HG02623 (cell line): ENCODE results near the gene TMEM196.

Experiments
- ATAC-seq: cut with Tn5 transposase; IDR thresholded peaks from one replicate; pipeline ENCODE4 v1.9.1; 2021; ENCODE audit warnings: moderate library complexity; ENCODE audit not compliant: unreplicated experiment

Gene TMEM196

GRCh38 chr7:19772841-19773760 lies at the start of gene TMEM196:
Gene TMEM196 (minus strand): TSS chr7:19773617. CDS start chr7:19772696, 921 bp downstream.
- no peak for ATAC-seq

- ATAC-seq, result no peak
Observed at GRCh38 chr7:19816128-19816527, 42.7 kb upstream of the TMEM196 start.

- ATAC-seq, result no peak
Observed at GRCh38 chr7:19815546-19815945, 42.1 kb upstream of the TMEM196 start.

- no peak for ATAC-seq
Observed at GRCh38 chr7:19814776-19815175, 41.4 kb upstream of the TMEM196 start.

GRCh38 chr7:19811386-19811785 lies 38.0 kb upstream of the TMEM196 start:
- ATAC-seq, result no peak

- ATAC-seq, result no peak
Observed at GRCh38 chr7:19798986-19799385, 25.6 kb upstream of the TMEM196 start.

- ATAC-seq, result no peak
Observed at GRCh38 chr7:19783541-19783940, 10.1 kb upstream of the TMEM196 start.

- ATAC-seq, result no peak
Observed at GRCh38 chr7:19776981-19777380, 3.6 kb upstream of the TMEM196 start.

GRCh38 chr7:19775578-19775977 lies 2.2 kb upstream of the TMEM196 start:
- no peak for ATAC-seq

- ATAC-seq, result no peak
Observed at GRCh38 chr7:19772306-19772705, 1.1 kb downstream of the TMEM196 start.

- ATAC-seq, result no peak
Observed at GRCh38 chr7:19762631-19763030, 10.8 kb downstream of the TMEM196 start.

GRCh38 chr7:19754521-19755116 lies 18.8 kb downstream of the TMEM196 start:
- no peak for ATAC-seq

- no peak for ATAC-seq
Observed at GRCh38 chr7:19752020-19752419, 21.4 kb downstream of the TMEM196 start.

- no peak for ATAC-seq
Observed at GRCh38 chr7:19749658-19750057, 23.8 kb downstream of the TMEM196 start.

GRCh38 chr7:19747740-19748339 lies 25.6 kb downstream of the TMEM196 start:
- no peak for ATAC-seq

GRCh38 chr7:19744075-19744474 lies 29.3 kb downstream of the TMEM196 start:
- ATAC-seq, result no peak

GRCh38 chr7:19728716-19729115 lies 44.7 kb downstream of the TMEM196 start:
- ATAC-seq, result no peak

GRCh38 chr7:19725770-19726169 lies 47.6 kb downstream of the TMEM196 start:
- ATAC-seq, result no peak

GRCh38 chr7:19715499-19715898 lies 57.9 kb downstream of the TMEM196 start:
- ATAC-seq, result no peak

GRCh38 chr7:19713676-19714075 lies 59.7 kb downstream of the TMEM196 start:
- no peak for ATAC-seq

- no peak for ATAC-seq
Observed at GRCh38 chr7:19709249-19709578, 64.2 kb downstream of the TMEM196 start.
